HCT116 (cell line): ENCODE results near the gene PRKN. TPM values are rescaled to one million over a fixed set of nuclear protein-coding genes. Genes with fewer than 3 reads are reported as not detected.

ENCODE experiments used
- ATAC-seq: fragments of 200-7000 bp; cut with Tn5 transposase; 2 replicates; pipeline ENCODE4 v1.9.1; 2020; ENCODE audit warnings: mild to moderate bottlenecking, moderate library complexity
- BruUV-seq: library from RNA; stranded (reverse); fragments of 400-500 nt; replicated peaks from 2 replicates; lab custom pipeline; 2021; lab: Mats Ljungman, UMichigan
- CTCF ChIA-PET: fragments of 300-600 bp; sonication (Branson Sonifier 250); formaldehyde crosslinking; loops from one replicate; lab custom pipeline; 2021; ENCODE audit warnings: antibody characterized with exemption; lab: Charles Lee
- POLR2A ChIA-PET: fragments of 300-600, 350-600 bp; sonication (Branson Sonifier 250); formaldehyde crosslinking; loops from one replicate; lab custom pipeline; 2021; ENCODE audit warnings: antibody characterized with exemption; lab: Charles Lee
- RAD21 ChIA-PET, 2 experiments: fragments of 300-600 bp; sonication (Branson Sonifier 250); formaldehyde crosslinking; loops; one replicate each; lab custom pipeline; 2023; ENCODE audit warnings: low total read pairs in 2 of 2; ENCODE audit not compliant: uncharacterized antibody in 2 of 2, unreplicated experiment in 2 of 2, low non-redundant PET in 1 of 2; lab: Charles Lee
- DNase-seq: peaks from one replicate; pipeline ENCODE4 v3.0.0-alpha.2; 2010; ENCODE audit warnings: low read depth, low spot score
- H2AFZ ChIP-seq: fragments of 200-600 bp; shearing (Covaris generic), sonication (generic); 2 replicates; pipeline ENCODE4 v1.6.1; 2017; ENCODE audit warnings: low read depth, mixed run types, mixed read lengths, antibody characterized with exemption, low read length; ENCODE audit not compliant: poor library complexity, severe bottlenecking
- H3K27ac ChIP-seq: 2 replicates; pipeline ENCODE4 v1.5.1; 2012; ENCODE audit warnings: low read depth, low read length
- H3K27me3 ChIP-seq: fragments of 200-600 bp; sonication (generic); 2 replicates; pipeline ENCODE4 v1.6.1; 2016; ENCODE audit warnings: mixed run types, low read length, mixed read lengths; ENCODE audit not compliant: insufficient read depth
- H3K36me3 ChIP-seq, 2 experiments: fragments of 200-500 bp in 1 of 2; fragments of 200-600 bp in 1 of 2; sonication (Bioruptor generic) in 1 of 2; sonication (generic) in 1 of 2; 2 replicates each; pipeline versions ENCODE4 v1.5.1 to v1.6.1; 2014 to 2016; ENCODE audit warnings: low read length in 2 of 2, inconsistent platforms in 1 of 2, mixed read lengths in 1 of 2, mixed run types in 1 of 2; ENCODE audit not compliant: insufficient read depth in 2 of 2, control insufficient read depth in 1 of 2
- H3K4me1 ChIP-seq, 2 experiments: fragments of 200-600 bp in 1 of 2; sonication (generic) in 1 of 2; 2 replicates each; pipeline versions ENCODE4 v1.5.1 to v1.6.1; 2012 to 2017; ENCODE audit warnings: low read length in 2 of 2, inconsistent platforms in 1 of 2, mild to moderate bottlenecking in 1 of 2, mixed read lengths in 1 of 2, mixed run types in 1 of 2, moderate library complexity in 1 of 2; ENCODE audit not compliant: insufficient read depth in 2 of 2, control insufficient read depth in 1 of 2
- H3K4me2 ChIP-seq: fragments of 200-600 bp; sonication (generic); 2 replicates; pipeline ENCODE4 v1.6.1; 2017; ENCODE audit warnings: mixed run types, low read length, mixed read lengths
- H3K4me3 ChIP-seq, 2 experiments: fragments of 200-600 bp in 1 of 2; sonication (generic) in 1 of 2; replicated peaks in 1 of 2; 2 replicates each; pipeline ENCODE4 v1.5.1; 2011 to 2016; ENCODE audit warnings: low read length in 2 of 2, control low read depth in 1 of 2, low read depth in 1 of 2, mild to moderate bottlenecking in 1 of 2, mixed read lengths in 1 of 2, mixed run types in 1 of 2
- H3K79me2 ChIP-seq: fragments of 200-600 bp; sonication (generic); 2 replicates; pipeline ENCODE4 v1.6.1; 2017; ENCODE audit warnings: mild to moderate bottlenecking, mixed run types, low read length, moderate library complexity, mixed read lengths; ENCODE audit not compliant: insufficient read depth
- H3K9ac ChIP-seq: fragments of 200-600 bp; sonication (generic); 2 replicates; pipeline ENCODE4 v1.6.1; 2016; ENCODE audit warnings: low read length, mixed read lengths
- H3K9me2 ChIP-seq: fragments of 200-600 bp; sonication (generic), shearing (Covaris generic); 2 replicates; pipeline ENCODE4 v1.6.1; 2017; ENCODE audit warnings: mixed run types, mild to moderate bottlenecking, moderate library complexity; ENCODE audit not compliant: insufficient read depth
- H3K9me3 ChIP-seq, 2 experiments: fragments of 200-500 bp in 1 of 2; fragments of 200-600 bp in 1 of 2; sonication (Bioruptor generic) in 1 of 2; sonication (generic) in 1 of 2; 2 replicates each; pipeline ENCODE4 v1.6.1; 2014 to 2017; ENCODE audit warnings: low read length in 2 of 2, mixed read lengths in 2 of 2, inconsistent platforms in 1 of 2, low read depth in 1 of 2, mild to moderate bottlenecking in 1 of 2, mixed run types in 1 of 2, moderate library complexity in 1 of 2; ENCODE audit not compliant: control insufficient read depth in 1 of 2, insufficient read depth in 1 of 2
- H4K20me1 ChIP-seq: fragments of 200-600 bp; sonication (generic), shearing (Covaris generic); 2 replicates; pipeline ENCODE4 v1.6.1; 2017; ENCODE audit warnings: mixed run types, mild to moderate bottlenecking, moderate library complexity; ENCODE audit not compliant: insufficient read depth
- CEBPB ChIP-seq: IDR thresholded peaks from 2 replicates; pipeline ENCODE4 v1.6.1; 2012; ENCODE audit warnings: low read depth
- EGR1 ChIP-seq: IDR thresholded peaks from 2 replicates; pipeline ENCODE4 v1.6.1; 2012; ENCODE audit warnings: low read depth
- ELF1 ChIP-seq: IDR thresholded peaks from 2 replicates; pipeline ENCODE4 v1.6.1; 2012; ENCODE audit warnings: low read depth, borderline replicate concordance
- EZH2phosphoT487 ChIP-seq: fragments of 200-600 bp; IDR thresholded peaks from 2 replicates; pipeline ENCODE4 v1.6.1; 2018; ENCODE audit warnings: antibody characterized with exemption, borderline replicate concordance
- FOSL1 ChIP-seq: IDR thresholded peaks from 2 replicates; pipeline ENCODE4 v1.6.1; 2012; ENCODE audit warnings: low read depth
- JUND ChIP-seq: IDR thresholded peaks from 2 replicates; pipeline ENCODE4 v1.6.1; 2012
- POLR2A ChIP-seq: IDR thresholded peaks from 2 replicates; pipeline ENCODE4 v1.7.0; 2011; ENCODE audit warnings: borderline replicate concordance; ENCODE audit not compliant: insufficient read depth, insufficient read length; ENCODE audit errors: extremely low read depth
- POLR2AphosphoS5 ChIP-seq: IDR thresholded peaks from 2 replicates; pipeline ENCODE4 v1.6.1; 2011; ENCODE audit warnings: mild to moderate bottlenecking, low read depth, low read length, moderate library complexity
- RAD21 ChIP-seq: IDR thresholded peaks from 2 replicates; pipeline ENCODE4 v1.6.1; 2012; ENCODE audit warnings: low read depth, mild to moderate bottlenecking
- SIN3A ChIP-seq: IDR thresholded peaks from 2 replicates; pipeline ENCODE4 v1.6.1; 2012; ENCODE audit warnings: low read depth
- SP1 ChIP-seq: IDR thresholded peaks from 2 replicates; pipeline ENCODE4 v1.6.1; 2012; ENCODE audit warnings: low read depth
- SRF ChIP-seq: IDR thresholded peaks from 2 replicates; pipeline ENCODE4 v1.6.1; 2012; ENCODE audit warnings: low read depth
- TCF7L2 ChIP-seq: IDR thresholded peaks from 2 replicates; pipeline ENCODE4 v1.7.0; 2011; ENCODE audit warnings: borderline replicate concordance, inconsistent platforms; ENCODE audit not compliant: insufficient read depth, insufficient read length; ENCODE audit errors: extremely low read depth
- YY1 ChIP-seq: IDR thresholded peaks from 2 replicates; pipeline ENCODE4 v1.6.1; 2011; ENCODE audit warnings: low read length, low read depth, moderate library complexity, mild to moderate bottlenecking; ENCODE audit not compliant: insufficient replicate concordance; ENCODE audit errors: extremely low read depth
- ZNF274 ChIP-seq: fragments of 200-500 bp; sonication (Bioruptor generic); IDR thresholded peaks from 2 replicates; pipeline ENCODE4 v1.6.1; 2014; ENCODE audit warnings: mild to moderate bottlenecking, low read depth, low read length, inconsistent platforms
- intact Hi-C: fragments of 100-400 bp; cut with micrococcal nuclease; formaldehyde crosslinking; loops from 2 replicates; pipeline ENCODE4 v1.10.0; 2022
- total RNA-seq: library from RNA; stranded (reverse); gene quantifications from one replicate; pipeline ENCODE4 v1.2.1, GENCODE V29; 2021; ENCODE audit not compliant: unreplicated experiment
- TF ChIP-seq, protein P1 (sequence below): IDR thresholded peaks from 2 replicates; pipeline ENCODE4 v1.6.1; 2011; ENCODE audit warnings: mild to moderate bottlenecking, low read length, moderate library complexity; ENCODE audit not compliant: insufficient replicate concordance; ENCODE audit errors: extremely low read depth
- TF ChIP-seq, protein P2 (sequence below): IDR thresholded peaks from 2 replicates; pipeline ENCODE4 v1.6.1; 2012; ENCODE audit warnings: low read depth
- TF ChIP-seq, protein P3 (sequence below), 3 experiments: fragments of 200-600 bp in 1 of 3; sonication (generic) in 1 of 3; IDR thresholded peaks in 2 of 3; conservative IDR thresholded peaks in 1 of 3; 2 replicates each; pipeline ENCODE4 v1.5.1; 2012 to 2017; ENCODE audit warnings: low read depth in 2 of 3, low read length in 2 of 3, antibody characterized with exemption in 1 of 3, borderline replicate concordance in 1 of 3, control low read depth in 1 of 3, mild to moderate bottlenecking in 1 of 3, mixed read lengths in 1 of 3, mixed run types in 1 of 3, moderate library complexity in 1 of 3; ENCODE audit not compliant: insufficient read depth in 1 of 3
- TF ChIP-seq, protein P4 (sequence below): IDR thresholded peaks from 2 replicates; pipeline ENCODE4 v1.6.1; 2012
- TF ChIP-seq, protein P5 (sequence below): IDR thresholded peaks from 2 replicates; pipeline ENCODE4 v1.6.1; 2012

Gene PRKN
- total RNA-seq, 1 experiment from 2014 or later, result 2.6 TPM

DNA sequence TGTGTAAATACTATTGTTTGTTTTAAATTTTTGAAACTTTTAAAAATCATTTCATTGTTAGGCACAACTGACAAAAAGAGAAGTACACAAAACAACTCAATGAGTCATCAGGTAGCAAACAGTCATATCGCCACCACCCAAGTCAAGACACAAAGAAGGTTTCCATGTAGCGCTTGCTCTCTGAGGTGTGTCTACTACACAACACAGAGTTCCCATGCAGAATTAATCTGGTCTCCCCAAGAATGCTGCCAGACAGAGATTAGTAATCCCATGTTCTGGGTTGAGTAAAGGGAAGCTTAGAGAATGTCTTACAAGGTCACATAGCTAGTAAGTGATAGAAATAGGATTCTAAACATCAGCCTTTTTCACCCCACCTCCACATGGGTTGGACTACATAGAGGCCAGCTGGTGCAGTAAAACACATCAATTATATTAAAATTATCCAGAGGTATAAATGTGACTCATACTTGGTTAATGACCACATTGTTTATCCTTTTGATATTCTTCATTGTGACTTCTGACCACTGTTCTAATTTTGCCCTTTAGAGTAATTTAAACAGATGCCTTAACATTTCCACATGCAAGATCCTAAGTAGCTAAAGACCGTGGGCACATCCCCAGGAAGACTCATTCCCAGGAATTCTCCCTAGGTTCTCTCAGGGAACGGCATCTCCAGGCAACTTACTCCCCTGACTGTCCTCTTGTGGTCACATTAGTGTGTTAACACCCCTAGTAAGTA is 413.5 kb downstream of the PRKN start:
- H3K79me2 ChIP-seq, result no peaks in the 10 kb centered on the region
- no peaks in the 10 kb centered on the region for H3K4me1 ChIP-seq
- no peak overlapping the region for H3K4me2 ChIP-seq
- no peaks in the 10 kb centered on the region for H4K20me1 ChIP-seq
- no peak overlapping the region for H3K4me3 ChIP-seq
- H3K27me3 ChIP-seq, result no peaks in the 10 kb centered on the region
- BruUV-seq, result no TSS peak
- H3K9me3 ChIP-seq, result no peaks in the 10 kb centered on the region
- no peaks in the 10 kb centered on the region for H3K9me2 ChIP-seq
- ChIA-PET CTCF (no interaction called here), POLR2A (no interaction called here), RAD21 (no interaction called here)
- H2AFZ ChIP-seq, result no peak overlapping the region
- no peak overlapping the region for H3K9ac ChIP-seq
- no peaks in the 10 kb centered on the region for H3K36me3 ChIP-seq
- TF ChIP-seq JUND, result no peak
- TF ChIP-seq SP1, result no peak
- TF ChIP-seq POLR2AphosphoS5, result no peak
- no peak for TF ChIP-seq CEBPB
- TF ChIP-seq, protein P1, sequence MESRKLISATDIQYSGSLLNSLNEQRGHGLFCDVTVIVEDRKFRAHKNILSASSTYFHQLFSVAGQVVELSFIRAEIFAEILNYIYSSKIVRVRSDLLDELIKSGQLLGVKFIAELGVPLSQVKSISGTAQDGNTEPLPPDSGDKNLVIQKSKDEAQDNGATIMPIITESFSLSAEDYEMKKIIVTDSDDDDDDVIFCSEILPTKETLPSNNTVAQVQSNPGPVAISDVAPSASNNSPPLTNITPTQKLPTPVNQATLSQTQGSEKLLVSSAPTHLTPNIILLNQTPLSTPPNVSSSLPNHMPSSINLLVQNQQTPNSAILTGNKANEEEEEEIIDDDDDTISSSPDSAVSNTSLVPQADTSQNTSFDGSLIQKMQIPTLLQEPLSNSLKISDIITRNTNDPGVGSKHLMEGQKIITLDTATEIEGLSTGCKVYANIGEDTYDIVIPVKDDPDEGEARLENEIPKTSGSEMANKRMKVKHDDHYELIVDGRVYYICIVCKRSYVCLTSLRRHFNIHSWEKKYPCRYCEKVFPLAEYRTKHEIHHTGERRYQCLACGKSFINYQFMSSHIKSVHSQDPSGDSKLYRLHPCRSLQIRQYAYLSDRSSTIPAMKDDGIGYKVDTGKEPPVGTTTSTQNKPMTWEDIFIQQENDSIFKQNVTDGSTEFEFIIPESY, result no peak
- TF ChIP-seq, protein P2, sequence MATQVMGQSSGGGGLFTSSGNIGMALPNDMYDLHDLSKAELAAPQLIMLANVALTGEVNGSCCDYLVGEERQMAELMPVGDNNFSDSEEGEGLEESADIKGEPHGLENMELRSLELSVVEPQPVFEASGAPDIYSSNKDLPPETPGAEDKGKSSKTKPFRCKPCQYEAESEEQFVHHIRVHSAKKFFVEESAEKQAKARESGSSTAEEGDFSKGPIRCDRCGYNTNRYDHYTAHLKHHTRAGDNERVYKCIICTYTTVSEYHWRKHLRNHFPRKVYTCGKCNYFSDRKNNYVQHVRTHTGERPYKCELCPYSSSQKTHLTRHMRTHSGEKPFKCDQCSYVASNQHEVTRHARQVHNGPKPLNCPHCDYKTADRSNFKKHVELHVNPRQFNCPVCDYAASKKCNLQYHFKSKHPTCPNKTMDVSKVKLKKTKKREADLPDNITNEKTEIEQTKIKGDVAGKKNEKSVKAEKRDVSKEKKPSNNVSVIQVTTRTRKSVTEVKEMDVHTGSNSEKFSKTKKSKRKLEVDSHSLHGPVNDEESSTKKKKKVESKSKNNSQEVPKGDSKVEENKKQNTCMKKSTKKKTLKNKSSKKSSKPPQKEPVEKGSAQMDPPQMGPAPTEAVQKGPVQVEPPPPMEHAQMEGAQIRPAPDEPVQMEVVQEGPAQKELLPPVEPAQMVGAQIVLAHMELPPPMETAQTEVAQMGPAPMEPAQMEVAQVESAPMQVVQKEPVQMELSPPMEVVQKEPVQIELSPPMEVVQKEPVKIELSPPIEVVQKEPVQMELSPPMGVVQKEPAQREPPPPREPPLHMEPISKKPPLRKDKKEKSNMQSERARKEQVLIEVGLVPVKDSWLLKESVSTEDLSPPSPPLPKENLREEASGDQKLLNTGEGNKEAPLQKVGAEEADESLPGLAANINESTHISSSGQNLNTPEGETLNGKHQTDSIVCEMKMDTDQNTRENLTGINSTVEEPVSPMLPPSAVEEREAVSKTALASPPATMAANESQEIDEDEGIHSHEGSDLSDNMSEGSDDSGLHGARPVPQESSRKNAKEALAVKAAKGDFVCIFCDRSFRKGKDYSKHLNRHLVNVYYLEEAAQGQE, result no peak
- TF ChIP-seq SIN3A, result no peak
- TF ChIP-seq RAD21, result no peak
- TF ChIP-seq ELF1, result no peak
- TF ChIP-seq, protein P3, sequence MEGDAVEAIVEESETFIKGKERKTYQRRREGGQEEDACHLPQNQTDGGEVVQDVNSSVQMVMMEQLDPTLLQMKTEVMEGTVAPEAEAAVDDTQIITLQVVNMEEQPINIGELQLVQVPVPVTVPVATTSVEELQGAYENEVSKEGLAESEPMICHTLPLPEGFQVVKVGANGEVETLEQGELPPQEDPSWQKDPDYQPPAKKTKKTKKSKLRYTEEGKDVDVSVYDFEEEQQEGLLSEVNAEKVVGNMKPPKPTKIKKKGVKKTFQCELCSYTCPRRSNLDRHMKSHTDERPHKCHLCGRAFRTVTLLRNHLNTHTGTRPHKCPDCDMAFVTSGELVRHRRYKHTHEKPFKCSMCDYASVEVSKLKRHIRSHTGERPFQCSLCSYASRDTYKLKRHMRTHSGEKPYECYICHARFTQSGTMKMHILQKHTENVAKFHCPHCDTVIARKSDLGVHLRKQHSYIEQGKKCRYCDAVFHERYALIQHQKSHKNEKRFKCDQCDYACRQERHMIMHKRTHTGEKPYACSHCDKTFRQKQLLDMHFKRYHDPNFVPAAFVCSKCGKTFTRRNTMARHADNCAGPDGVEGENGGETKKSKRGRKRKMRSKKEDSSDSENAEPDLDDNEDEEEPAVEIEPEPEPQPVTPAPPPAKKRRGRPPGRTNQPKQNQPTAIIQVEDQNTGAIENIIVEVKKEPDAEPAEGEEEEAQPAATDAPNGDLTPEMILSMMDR (IDR thresholded peaks at IDR 0.05 in 2 of 3, conservative IDR thresholded peaks at IDR 0.05 in 1 of 3; ENCODE audit: borderline replicate concordance in 1 of 3, insufficient read depth in 1 of 3, low read depth in 2 of 3, low read length in 2 of 3), result no peak
- no peak for TF ChIP-seq TCF7L2
- TF ChIP-seq EGR1, result no peak
- no peak for TF ChIP-seq FOSL1
- TF ChIP-seq, protein P4, sequence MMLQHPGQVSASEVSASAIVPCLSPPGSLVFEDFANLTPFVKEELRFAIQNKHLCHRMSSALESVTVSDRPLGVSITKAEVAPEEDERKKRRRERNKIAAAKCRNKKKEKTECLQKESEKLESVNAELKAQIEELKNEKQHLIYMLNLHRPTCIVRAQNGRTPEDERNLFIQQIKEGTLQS, result no peak
- TF ChIP-seq ZNF274, result no peak
- no peak for TF ChIP-seq POLR2A
- no peak for TF ChIP-seq SRF
- TF ChIP-seq EZH2phosphoT487, result no peak
- TF ChIP-seq, protein P5, sequence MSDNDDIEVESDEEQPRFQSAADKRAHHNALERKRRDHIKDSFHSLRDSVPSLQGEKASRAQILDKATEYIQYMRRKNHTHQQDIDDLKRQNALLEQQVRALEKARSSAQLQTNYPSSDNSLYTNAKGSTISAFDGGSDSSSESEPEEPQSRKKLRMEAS, result no peak
- TF ChIP-seq YY1, result no peak
- ATAC-seq, result no peak
- intact Hi-C loops, result no loop called here
- no peak for DNase-seq
- no peak overlapping the region for H3K27ac ChIP-seq
